ENCODE results near the gene CCDC141.
"Not testable (repeated sequence)": the region's sequence is repeated elsewhere in the genome, so short reads cannot be mapped to it uniquely, and the experiment has no call there.

CCDC141 gene

DNA sequence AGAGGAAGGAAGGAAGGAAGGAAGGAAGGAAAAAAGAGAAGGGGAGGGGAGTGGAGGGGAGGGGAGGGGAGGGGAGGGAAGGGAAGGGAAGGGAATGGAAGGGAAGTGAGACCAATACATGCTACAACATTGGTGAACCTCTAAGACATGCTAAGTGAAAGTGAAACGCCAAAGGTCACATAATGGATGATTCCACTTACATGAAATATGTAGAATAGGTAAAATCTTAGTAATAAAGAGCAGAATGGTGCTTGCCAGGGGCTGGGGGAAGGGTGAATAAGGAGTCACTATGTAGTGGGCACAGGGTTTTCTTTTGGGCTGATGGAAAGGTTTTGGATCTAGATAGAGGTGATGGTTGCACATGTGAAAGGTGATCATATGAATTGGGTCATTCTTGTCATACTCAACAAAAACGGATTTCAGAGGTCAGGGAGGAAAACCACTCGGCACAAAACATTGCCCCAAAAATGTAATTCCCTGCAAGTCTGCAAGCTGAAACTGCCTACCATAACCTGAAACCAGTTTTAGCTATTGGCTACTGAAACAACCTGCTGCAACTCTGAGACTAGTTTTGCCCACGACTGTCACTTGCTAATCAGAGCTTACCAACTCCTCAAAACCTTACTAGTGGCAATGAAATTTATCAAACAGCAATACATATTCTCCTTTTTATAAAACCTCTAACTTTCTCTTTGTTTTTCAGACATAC lies 59.2 kb downstream of the CCDC141 start:
- TF ChIP-seq, protein P1, sequence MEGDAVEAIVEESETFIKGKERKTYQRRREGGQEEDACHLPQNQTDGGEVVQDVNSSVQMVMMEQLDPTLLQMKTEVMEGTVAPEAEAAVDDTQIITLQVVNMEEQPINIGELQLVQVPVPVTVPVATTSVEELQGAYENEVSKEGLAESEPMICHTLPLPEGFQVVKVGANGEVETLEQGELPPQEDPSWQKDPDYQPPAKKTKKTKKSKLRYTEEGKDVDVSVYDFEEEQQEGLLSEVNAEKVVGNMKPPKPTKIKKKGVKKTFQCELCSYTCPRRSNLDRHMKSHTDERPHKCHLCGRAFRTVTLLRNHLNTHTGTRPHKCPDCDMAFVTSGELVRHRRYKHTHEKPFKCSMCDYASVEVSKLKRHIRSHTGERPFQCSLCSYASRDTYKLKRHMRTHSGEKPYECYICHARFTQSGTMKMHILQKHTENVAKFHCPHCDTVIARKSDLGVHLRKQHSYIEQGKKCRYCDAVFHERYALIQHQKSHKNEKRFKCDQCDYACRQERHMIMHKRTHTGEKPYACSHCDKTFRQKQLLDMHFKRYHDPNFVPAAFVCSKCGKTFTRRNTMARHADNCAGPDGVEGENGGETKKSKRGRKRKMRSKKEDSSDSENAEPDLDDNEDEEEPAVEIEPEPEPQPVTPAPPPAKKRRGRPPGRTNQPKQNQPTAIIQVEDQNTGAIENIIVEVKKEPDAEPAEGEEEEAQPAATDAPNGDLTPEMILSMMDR (IDR thresholded peaks at IDR 0.05; ENCODE audit: low read depth, low read length) = no peak
- no peak for DNase-seq (ENCODE audit: extremely low read depth, low read depth)

DNA sequence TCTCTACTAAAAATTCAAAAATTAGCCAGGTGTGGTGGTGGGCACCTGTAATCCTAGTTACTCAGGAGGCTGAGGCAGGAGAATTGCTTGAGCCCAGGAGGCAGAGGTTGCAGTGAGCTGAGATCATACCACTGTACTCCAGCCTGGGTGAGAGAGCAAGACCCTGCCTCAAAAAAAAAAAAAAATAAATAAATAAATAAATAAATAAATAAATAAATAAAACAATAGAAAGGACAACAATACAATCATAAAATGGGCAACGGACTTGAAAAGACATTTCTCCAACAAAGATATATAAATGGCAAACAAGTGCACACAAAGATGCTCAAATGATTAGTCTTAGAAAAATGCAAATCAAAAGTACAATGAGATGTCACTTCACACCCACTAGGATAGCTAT lies 60.5 kb downstream of the CCDC141 start:
- DNase-seq (ENCODE audit: extremely low read depth, low read depth) = not testable (repeated sequence)

DNA sequence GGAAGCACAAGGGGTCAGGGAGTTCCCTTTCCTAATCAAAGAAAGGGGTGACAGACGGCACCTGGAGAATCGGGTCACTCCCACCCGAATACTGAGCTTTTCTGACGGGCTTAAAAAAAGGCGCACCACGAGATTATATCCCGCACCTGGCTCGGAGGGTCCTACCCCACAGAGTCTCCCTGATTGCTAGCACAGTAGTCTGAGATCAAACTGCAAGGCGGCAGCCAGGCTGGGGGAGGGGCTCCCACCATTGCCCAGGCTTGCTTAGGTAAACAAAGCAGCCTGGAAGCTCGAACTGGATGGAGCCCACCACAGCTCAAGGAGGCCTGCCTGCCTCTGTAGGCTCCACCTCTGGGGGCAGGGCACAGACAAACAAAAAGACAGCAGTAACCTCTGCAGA lies 67.3 kb downstream of the CCDC141 start:
- not testable (repeated sequence) for DNase-seq (ENCODE audit: extremely low read depth, low read depth)

- no peak for DNase-seq (ENCODE audit: extremely low read depth, low read depth)
These were observed 69.1 kb downstream of the CCDC141 start for GRCh38 chr2:178980815-178981214.

DNA sequence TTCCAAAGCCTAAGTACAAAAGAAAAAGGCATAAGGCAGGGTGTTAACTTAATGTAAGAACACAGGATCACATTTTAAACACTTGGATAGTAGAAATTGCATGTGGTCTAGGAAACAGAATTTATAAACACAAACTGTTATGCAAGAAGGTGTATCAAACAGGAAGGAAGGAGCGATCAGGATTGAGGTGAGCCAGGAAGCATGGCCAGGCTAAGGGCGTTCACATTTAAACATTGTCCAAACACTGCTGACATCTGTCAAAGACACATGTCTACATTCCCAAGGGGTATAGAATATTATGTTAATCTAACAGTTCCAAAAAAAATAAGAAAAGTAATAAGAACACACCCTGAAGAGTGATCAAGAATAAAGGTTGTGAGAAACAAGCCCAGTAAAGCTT lies 71.3 kb downstream of the CCDC141 start:
- no peak for DNase-seq (ENCODE audit: extremely low read depth, low read depth)
- TF ChIP-seq, protein P1 (IDR thresholded peaks at IDR 0.05; ENCODE audit: low read depth, low read length) = no peak

More at GRCh38 chr2:178980815-178981214, 69.1 kb downstream of the CCDC141 start:
- TF ChIP-seq, protein P1 (IDR thresholded peaks at IDR 0.05; ENCODE audit: low read depth, low read length) = no peak

GRCh38 chr2:178976351-178976750 lies 73.6 kb downstream of the CCDC141 start:
- no peak for DNase-seq (ENCODE audit: extremely low read depth, low read depth)
- TF ChIP-seq, protein P1 (IDR thresholded peaks at IDR 0.05; ENCODE audit: low read depth, low read length) = no peak

GRCh38 chr2:178962805-178963433 lies 87.0 kb downstream of the CCDC141 start:
- TF ChIP-seq, protein P1 (IDR thresholded peaks at IDR 0.05; ENCODE audit: low read depth, low read length) = no peak
- no peak for DNase-seq (ENCODE audit: extremely low read depth, low read depth)

DNA sequence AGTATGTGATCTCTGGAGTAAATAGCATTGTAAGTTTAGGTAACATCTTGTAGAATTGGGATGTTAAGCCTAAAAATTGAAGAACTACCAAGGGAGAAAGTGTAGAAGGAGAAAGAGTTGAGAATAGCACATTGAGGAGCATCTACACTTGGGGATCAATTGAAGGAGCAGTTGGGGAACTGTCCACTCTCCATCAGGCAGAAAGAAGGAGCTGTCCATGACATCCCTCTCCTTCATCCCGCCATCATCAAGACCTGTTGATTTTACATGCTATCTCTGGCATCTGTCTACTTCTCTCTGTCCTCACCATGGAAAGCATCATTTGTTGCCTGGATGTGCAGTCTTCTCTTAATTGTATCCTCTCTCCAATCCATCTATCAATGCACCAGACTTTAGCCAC lies 87.8 kb downstream of the CCDC141 start:
- DNase-seq (ENCODE audit: extremely low read depth, low read depth) = no peak
- TF ChIP-seq, protein P1 (IDR thresholded peaks at IDR 0.05; ENCODE audit: low read depth, low read length) = no peak

Data from AG09319 (cell line).